ENCODE data around the gene DEGS1. TPM values are rescaled to one million over a fixed set of nuclear protein-coding genes. Genes with fewer than 3 reads are reported as not detected.

DEGS1 gene
- total and polyA plus RNA-seq, 10 of the 15 experiments (the other 5 are each of a cell fraction or from before 2014, with no cell fraction given): 16.5 to 133 (median 46.0) TPM

DNA sequence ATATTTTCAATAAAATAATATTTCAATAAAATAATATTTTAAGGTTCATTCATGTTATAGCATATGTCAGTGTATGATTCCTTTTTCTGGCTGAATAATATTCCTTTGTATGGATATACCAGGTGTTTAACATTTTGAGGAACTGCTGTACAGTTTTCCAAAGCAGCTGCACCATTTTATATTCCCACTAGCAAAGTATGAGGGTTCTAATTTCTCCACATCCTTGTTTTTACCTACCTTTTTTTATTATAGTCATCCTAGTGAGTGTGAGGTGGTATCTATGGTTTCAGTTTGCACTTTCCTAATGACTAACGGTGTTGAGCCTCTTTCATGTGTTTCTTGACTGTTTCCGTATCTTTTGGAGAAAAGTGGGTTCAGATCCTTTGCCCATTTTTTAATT is 5.2 kb downstream of the DEGS1 start (continued):
- TF ChIP-seq, protein P1, sequence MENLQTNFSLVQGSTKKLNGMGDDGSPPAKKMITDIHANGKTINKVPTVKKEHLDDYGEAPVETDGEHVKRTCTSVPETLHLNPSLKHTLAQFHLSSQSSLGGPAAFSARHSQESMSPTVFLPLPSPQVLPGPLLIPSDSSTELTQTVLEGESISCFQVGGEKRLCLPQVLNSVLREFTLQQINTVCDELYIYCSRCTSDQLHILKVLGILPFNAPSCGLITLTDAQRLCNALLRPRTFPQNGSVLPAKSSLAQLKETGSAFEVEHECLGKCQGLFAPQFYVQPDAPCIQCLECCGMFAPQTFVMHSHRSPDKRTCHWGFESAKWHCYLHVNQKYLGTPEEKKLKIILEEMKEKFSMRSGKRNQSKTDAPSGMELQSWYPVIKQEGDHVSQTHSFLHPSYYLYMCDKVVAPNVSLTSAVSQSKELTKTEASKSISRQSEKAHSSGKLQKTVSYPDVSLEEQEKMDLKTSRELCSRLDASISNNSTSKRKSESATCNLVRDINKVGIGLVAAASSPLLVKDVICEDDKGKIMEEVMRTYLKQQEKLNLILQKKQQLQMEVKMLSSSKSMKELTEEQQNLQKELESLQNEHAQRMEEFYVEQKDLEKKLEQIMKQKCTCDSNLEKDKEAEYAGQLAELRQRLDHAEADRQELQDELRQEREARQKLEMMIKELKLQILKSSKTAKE (IDR thresholded peaks at IDR 0.05; ENCODE audit: low read depth, poor library complexity, severe bottlenecking): peak; percentile 21
- TF ChIP-seq CEBPB (IDR thresholded peaks at IDR 0.05; ENCODE audit: borderline replicate concordance in 1 of 2, low read depth in 2 of 2, low read length in 2 of 2): no peak
- peak; percentile 67 to 68; a peak in 3 of 4 replicates for TF ChIP-seq IKZF2 (IDR thresholded peaks at IDR 0.05)
- TF ChIP-seq HDGF (IDR thresholded peaks at IDR 0.05): no peak

DNA sequence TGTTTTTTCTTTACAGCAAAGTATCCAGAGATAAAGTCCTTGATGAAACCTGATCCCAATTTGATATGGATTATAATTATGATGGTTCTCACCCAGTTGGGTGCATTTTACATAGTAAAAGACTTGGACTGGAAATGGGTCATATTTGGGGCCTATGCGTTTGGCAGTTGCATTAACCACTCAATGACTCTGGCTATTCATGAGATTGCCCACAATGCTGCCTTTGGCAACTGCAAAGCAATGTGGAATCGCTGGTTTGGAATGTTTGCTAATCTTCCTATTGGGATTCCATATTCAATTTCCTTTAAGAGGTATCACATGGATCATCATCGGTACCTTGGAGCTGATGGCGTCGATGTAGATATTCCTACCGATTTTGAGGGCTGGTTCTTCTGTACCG is 6.5 kb downstream of the DEGS1 start:
- POLR2A ChIA-PET: interaction anchor here (0.6 kb wide), 1 partner anchor 118 kb away, joined by 4 read pairs; no protein-coding TSS in a partner anchor
- in situ Hi-C loops (cut with MboI) (no loop called here), intact Hi-C loops (cut with micrococcal nuclease; ENCODE audit: unreplicated experiment) (no loop called here)
- H3K4me1 ChIP-seq (ENCODE audit: control insufficient read depth, insufficient read depth, low read length): peaks cover 8% of the 10 kb centered on the region; the same call in 1 of the 2 replicates
- no peak overlapping the region for H3K4me2 ChIP-seq (ENCODE audit: control insufficient read depth, insufficient read depth)
- DNase-seq (ENCODE audit: low read depth, low spot score) (no peak), FAIRE-seq (no peak), ATAC-seq (no peak)
- H2AFZ ChIP-seq (ENCODE audit: control insufficient read depth, low read depth, low read length): no peak overlapping the region
- no peak overlapping the region for H3K4me3 ChIP-seq
- SMC1A ChIA-PET (ENCODE audit: uncharacterized antibody, unreplicated experiment): interaction anchor here (1.2 kb wide), 1 partner anchor 73 kb away, joined by 8 read pairs; no protein-coding TSS in a partner anchor
- H3K36me3 ChIP-seq (ENCODE audit: control insufficient read depth in 2 of 2, insufficient read depth in 2 of 2, low read length in 1 of 2): peaks cover 2 to 21% of the 10 kb centered on the region in 2 experiments
- 98% methylated on average over 7 of the region's 7 CpGs for WGBS (ENCODE audit: insufficient coverage, insufficient replicate concordance, low lambda C conversion rate, missing lambda C conversion rate)
- TF ChIP-seq MYB (IDR thresholded peaks at IDR 0.05; ENCODE audit: borderline replicate concordance, low read depth, low read length): no peak
- TF ChIP-seq, protein P2, sequence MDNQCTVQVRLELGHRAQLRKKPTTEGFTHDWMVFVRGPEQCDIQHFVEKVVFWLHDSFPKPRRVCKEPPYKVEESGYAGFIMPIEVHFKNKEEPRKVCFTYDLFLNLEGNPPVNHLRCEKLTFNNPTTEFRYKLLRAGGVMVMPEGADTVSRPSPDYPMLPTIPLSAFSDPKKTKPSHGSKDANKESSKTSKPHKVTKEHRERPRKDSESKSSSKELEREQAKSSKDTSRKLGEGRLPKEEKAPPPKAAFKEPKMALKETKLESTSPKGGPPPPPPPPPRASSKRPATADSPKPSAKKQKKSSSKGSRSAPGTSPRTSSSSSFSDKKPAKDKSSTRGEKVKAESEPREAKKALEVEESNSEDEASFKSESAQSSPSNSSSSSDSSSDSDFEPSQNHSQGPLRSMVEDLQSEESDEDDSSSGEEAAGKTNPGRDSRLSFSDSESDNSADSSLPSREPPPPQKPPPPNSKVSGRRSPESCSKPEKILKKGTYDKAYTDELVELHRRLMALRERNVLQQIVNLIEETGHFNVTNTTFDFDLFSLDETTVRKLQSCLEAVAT (IDR thresholded peaks at IDR 0.05): peak; percentile 58
- H3K27ac ChIP-seq (ENCODE audit: control insufficient read depth, insufficient read depth): no peak overlapping the region
- no peaks in the 10 kb centered on the region; the same call in 1 of the 2 replicates for H4K20me1 ChIP-seq (ENCODE audit: control insufficient read depth, insufficient read depth)
- H3K79me2 ChIP-seq (ENCODE audit: control insufficient read depth, insufficient read depth, low read length): peaks cover 49% of the 10 kb centered on the region
- no peaks in the 10 kb centered on the region for H3K9me3 ChIP-seq (replicated peaks; ENCODE audit: control insufficient read depth, insufficient read depth, low read length)
- no TSS peak for BruUV-seq (replicated peaks)
- RAD21 ChIA-PET (ENCODE audit: unreplicated experiment): interaction anchor here (1.1 kb wide), 1 partner anchor 73 kb away, joined by 5 read pairs; no protein-coding TSS in a partner anchor
- H3K9ac ChIP-seq (ENCODE audit: control insufficient read depth, insufficient read depth, low read length): no peak overlapping the region
- CTCF ChIA-PET: no interaction called here
- H3K27me3 ChIP-seq (replicated peaks in 1 of 2; ENCODE audit: control insufficient read depth in 2 of 2, insufficient read depth in 2 of 2, low read length in 1 of 2): no peaks in the 10 kb centered on the region
